GM23338 (cell line): ENCODE results near the gene SZRD1. TPM values are rescaled to one million over a fixed set of nuclear protein-coding genes. Genes with fewer than 3 reads are reported as not detected.

Source experiments
- ATAC-seq: fragments of 200-7000 bp; cut with Tn5 transposase; 3 replicates; pipeline ENCODE4 v1.9.1; 2020
- DNase-seq: peaks from one replicate; pipeline ENCODE4 v3.0.0-alpha.2; 2015; ENCODE audit warnings: low spot score
- H2AFZ ChIP-seq: fragments of 200-600 bp; sonication (generic); 2 replicates; pipeline ENCODE4 v1.8.0; 2016; ENCODE audit warnings: antibody characterized with exemption, mild to moderate bottlenecking, moderate library complexity
- H3F3A ChIP-seq: fragments of 200-600 bp; sonication (generic); replicated peaks from 2 replicates; pipeline ENCODE4 v1.8.0; 2017; ENCODE audit warnings: antibody characterized with exemption, mixed run types, low read depth
- H3K27ac ChIP-seq: fragments of 200-600 bp; sonication (generic); 2 replicates; pipeline ENCODE4 v1.6.1; 2016; ENCODE audit warnings: low read depth
- H3K27me3 ChIP-seq: fragments of 200-600 bp; sonication (generic); 2 replicates; pipeline ENCODE4 v1.8.0; 2016; ENCODE audit warnings: mild to moderate bottlenecking, mixed run types, moderate library complexity; ENCODE audit not compliant: insufficient read depth
- H3K36me3 ChIP-seq: fragments of 200-600 bp; sonication (generic); 2 replicates; pipeline ENCODE4 v1.8.0; 2016; ENCODE audit warnings: mild to moderate bottlenecking; ENCODE audit not compliant: insufficient read depth
- H3K4me1 ChIP-seq: fragments of 200-600 bp; sonication (generic); 2 replicates; pipeline ENCODE4 v1.8.0; 2016; ENCODE audit warnings: mild to moderate bottlenecking, moderate library complexity; ENCODE audit not compliant: insufficient read depth
- H3K4me2 ChIP-seq: fragments of 200-600 bp; sonication (generic); 2 replicates; pipeline ENCODE4 v1.7.1; 2017; ENCODE audit warnings: mixed run types
- H3K4me3 ChIP-seq: fragments of 200-600 bp; sonication (generic); 2 replicates; pipeline ENCODE4 v1.6.1; 2016; ENCODE audit warnings: mixed run types
- H3K79me2 ChIP-seq: fragments of 200-600 bp; sonication (generic); replicated peaks from 2 replicates; pipeline ENCODE4 v1.8.0; 2017; ENCODE audit warnings: mild to moderate bottlenecking; ENCODE audit not compliant: insufficient read depth
- H3K9me2 ChIP-seq: fragments of 200-600 bp; sonication (generic); 2 replicates; pipeline ENCODE4 v1.8.0; 2017; ENCODE audit not compliant: insufficient read depth
- H4K20me1 ChIP-seq: fragments of 200-600 bp; sonication (generic); replicated peaks from 2 replicates; pipeline ENCODE4 v1.8.0; 2017; ENCODE audit warnings: mild to moderate bottlenecking; ENCODE audit not compliant: insufficient read depth
- H3K27ac Mint-ChIP-seq: 2 replicates; pipeline ENCODE4 v1.8.0; 2020; ENCODE audit warnings: inconsistent platforms, mild to moderate bottlenecking, moderate library complexity, mixed read lengths
- H3K27me3 Mint-ChIP-seq: 3 replicates; pipeline ENCODE4 v1.8.0; 2022; ENCODE audit warnings: low read depth, mild to moderate bottlenecking, moderate library complexity, mixed read lengths, inconsistent platforms; ENCODE audit not compliant: insufficient read depth, poor library complexity
- H3K36me3 Mint-ChIP-seq: 3 replicates; pipeline ENCODE4 v1.8.0; 2021; ENCODE audit warnings: low read depth, mild to moderate bottlenecking, inconsistent platforms, moderate library complexity, mixed read lengths
- H3K4me1 Mint-ChIP-seq: 3 replicates; pipeline ENCODE4 v1.8.0; 2020; ENCODE audit warnings: mild to moderate bottlenecking, inconsistent platforms, mixed read lengths
- H3K4me3 Mint-ChIP-seq: 3 replicates; pipeline ENCODE4 v1.8.0; 2021; ENCODE audit warnings: moderate library complexity, mild to moderate bottlenecking, inconsistent platforms, mixed read lengths
- H3K9me3 Mint-ChIP-seq: 3 replicates; pipeline ENCODE4 v1.8.0; 2020; ENCODE audit warnings: moderate library complexity, mild to moderate bottlenecking, inconsistent platforms, mixed read lengths
- CREB1 ChIP-seq: fragments of 250-450 bp; sonication (Bioruptor Pico); IDR thresholded peaks from 2 replicates; pipeline ENCODE4 v1.5.0; 2020; ENCODE audit warnings: low read depth, mild to moderate bottlenecking, moderate library complexity
- EZH2 ChIP-seq: fragments of 200-600 bp; sonication (generic); IDR thresholded peaks from one replicate; pipeline ENCODE4 v1.8.0; 2017; ENCODE audit warnings: antibody characterized with exemption, mild to moderate bottlenecking, low read depth; ENCODE audit not compliant: unreplicated experiment
- JUNB ChIP-seq: IDR thresholded peaks from one replicate; pipeline ENCODE4 v1.6.1; 2016; ENCODE audit warnings: antibody characterized with exemption; ENCODE audit not compliant: unreplicated experiment
- NANOG ChIP-seq: IDR thresholded peaks from 2 replicates; pipeline ENCODE4 v1.6.1; 2016; ENCODE audit warnings: antibody characterized with exemption, borderline replicate concordance
- STAT1 ChIP-seq: IDR thresholded peaks from one replicate; pipeline ENCODE4 v1.6.1; 2016; ENCODE audit warnings: antibody characterized with exemption; ENCODE audit not compliant: unreplicated experiment
- polyA plus RNA-seq: library from polyadenylated mRNA; unstranded; fragments of >200 nt; fragmentation: Nextera tagmentation; extraction: Ambion mirVana; gene quantifications from 2 replicates; pipeline ENCODE4 v1.2.1, GENCODE V29; 2016
- total RNA-seq: library from RNA; depleted of rRNA; stranded (reverse); fragments of >200 nt; shearing (Covaris generic); gene quantifications from 2 replicates; pipeline ENCODE4 v1.2.3, GENCODE V29; 2014
- TF ChIP-seq, protein P1 (sequence below): fragments of 250-450 bp; sonication (Bioruptor Pico); IDR thresholded peaks from 2 replicates; pipeline ENCODE4 v1.5.0; 2020; ENCODE audit warnings: mild to moderate bottlenecking, moderate library complexity
- TF ChIP-seq, protein P2 (sequence below): IDR thresholded peaks from 2 replicates; pipeline ENCODE4 v1.6.1; 2016; ENCODE audit warnings: antibody characterized with exemption

SZRD1 gene
- total and polyA plus RNA-seq, 2 experiments from 2014 or later = 32.5 to 70.9 TPM

GRCh38 chr1:16372535-16373285 is 5.7 kb downstream of the SZRD1 start (continued):
- TF ChIP-seq, protein P1, sequence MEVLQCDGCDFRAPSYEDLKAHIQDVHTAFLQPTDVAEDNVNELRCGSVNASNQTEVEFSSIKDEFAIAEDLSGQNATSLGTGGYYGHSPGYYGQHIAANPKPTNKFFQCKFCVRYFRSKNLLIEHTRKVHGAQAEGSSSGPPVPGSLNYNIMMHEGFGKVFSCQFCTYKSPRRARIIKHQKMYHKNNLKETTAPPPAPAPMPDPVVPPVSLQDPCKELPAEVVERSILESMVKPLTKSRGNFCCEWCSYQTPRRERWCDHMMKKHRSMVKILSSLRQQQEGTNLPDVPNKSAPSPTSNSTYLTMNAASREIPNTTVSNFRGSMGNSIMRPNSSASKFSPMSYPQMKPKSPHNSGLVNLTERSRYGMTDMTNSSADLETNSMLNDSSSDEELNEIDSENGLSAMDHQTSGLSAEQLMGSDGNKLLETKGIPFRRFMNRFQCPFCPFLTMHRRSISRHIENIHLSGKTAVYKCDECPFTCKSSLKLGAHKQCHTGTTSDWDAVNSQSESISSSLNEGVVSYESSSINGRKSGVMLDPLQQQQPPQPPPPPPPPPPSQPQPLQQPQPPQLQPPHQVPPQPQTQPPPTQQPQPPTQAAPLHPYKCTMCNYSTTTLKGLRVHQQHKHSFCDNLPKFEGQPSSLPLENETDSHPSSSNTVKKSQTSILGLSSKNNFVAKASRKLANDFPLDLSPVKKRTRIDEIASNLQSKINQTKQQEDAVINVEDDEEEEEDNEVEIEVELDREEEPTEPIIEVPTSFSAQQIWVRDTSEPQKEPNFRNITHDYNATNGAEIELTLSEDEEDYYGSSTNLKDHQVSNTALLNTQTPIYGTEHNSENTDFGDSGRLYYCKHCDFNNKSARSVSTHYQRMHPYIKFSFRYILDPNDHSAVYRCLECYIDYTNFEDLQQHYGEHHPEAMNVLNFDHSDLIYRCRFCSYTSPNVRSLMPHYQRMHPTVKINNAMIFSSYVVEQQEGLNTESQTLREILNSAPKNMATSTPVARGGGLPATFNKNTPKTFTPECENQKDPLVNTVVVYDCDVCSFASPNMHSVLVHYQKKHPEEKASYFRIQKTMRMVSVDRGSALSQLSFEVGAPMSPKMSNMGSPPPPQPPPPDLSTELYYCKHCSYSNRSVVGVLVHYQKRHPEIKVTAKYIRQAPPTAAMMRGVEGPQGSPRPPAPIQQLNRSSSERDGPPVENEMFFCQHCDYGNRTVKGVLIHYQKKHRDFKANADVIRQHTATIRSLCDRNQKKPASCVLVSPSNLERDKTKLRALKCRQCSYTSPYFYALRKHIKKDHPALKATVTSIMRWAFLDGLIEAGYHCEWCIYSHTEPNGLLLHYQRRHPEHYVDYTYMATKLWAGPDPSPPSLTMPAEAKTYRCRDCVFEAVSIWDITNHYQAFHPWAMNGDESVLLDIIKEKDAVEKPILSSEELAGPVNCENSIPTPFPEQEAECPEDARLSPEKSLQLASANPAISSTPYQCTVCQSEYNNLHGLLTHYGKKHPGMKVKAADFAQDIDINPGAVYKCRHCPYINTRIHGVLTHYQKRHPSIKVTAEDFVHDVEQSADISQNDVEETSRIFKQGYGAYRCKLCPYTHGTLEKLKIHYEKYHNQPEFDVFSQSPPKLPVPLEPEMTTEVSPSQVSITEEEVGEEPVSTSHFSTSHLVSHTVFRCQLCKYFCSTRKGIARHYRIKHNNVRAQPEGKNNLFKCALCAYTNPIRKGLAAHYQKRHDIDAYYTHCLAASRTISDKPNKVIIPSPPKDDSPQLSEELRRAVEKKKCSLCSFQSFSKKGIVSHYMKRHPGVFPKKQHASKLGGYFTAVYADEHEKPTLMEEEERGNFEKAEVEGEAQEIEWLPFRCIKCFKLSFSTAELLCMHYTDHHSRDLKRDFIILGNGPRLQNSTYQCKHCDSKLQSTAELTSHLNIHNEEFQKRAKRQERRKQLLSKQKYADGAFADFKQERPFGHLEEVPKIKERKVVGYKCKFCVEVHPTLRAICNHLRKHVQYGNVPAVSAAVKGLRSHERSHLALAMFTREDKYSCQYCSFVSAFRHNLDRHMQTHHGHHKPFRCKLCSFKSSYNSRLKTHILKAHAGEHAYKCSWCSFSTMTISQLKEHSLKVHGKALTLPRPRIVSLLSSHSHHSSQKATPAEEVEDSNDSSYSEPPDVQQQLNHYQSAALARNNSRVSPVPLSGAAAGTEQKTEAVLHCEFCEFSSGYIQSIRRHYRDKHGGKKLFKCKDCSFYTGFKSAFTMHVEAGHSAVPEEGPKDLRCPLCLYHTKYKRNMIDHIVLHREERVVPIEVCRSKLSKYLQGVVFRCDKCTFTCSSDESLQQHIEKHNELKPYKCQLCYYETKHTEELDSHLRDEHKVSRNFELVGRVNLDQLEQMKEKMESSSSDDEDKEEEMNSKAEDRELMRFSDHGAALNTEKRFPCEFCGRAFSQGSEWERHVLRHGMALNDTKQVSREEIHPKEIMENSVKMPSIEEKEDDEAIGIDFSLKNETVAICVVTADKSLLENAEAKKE = no peak
- TF ChIP-seq CREB1 = no peak
- TF ChIP-seq NANOG = no peak
- TF ChIP-seq JUNB = no peak
- no peak for TF ChIP-seq STAT1
- TF ChIP-seq, protein P2, sequence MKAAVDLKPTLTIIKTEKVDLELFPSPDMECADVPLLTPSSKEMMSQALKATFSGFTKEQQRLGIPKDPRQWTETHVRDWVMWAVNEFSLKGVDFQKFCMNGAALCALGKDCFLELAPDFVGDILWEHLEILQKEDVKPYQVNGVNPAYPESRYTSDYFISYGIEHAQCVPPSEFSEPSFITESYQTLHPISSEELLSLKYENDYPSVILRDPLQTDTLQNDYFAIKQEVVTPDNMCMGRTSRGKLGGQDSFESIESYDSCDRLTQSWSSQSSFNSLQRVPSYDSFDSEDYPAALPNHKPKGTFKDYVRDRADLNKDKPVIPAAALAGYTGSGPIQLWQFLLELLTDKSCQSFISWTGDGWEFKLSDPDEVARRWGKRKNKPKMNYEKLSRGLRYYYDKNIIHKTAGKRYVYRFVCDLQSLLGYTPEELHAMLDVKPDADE = no peak
- no peak for TF ChIP-seq EZH2

- peaks cover 44% of the 10 kb centered on the region for H3K4me1 ChIP-seq
- no peak overlapping the region for H3K4me2 ChIP-seq
- no peak overlapping the region for H2AFZ ChIP-seq
- peak overlapping the region; percentile 78 for H3K27ac ChIP-seq
- no peaks in the 10 kb centered on the region for H3K9me2 ChIP-seq
- Mint-ChIP-seq H3K27ac (no peak overlapping the region), H3K27me3 (peaks cover 7% of the 10 kb centered on the region), H3K4me1 (peaks cover 37% of the 10 kb centered on the region), H3K4me3 (no peak overlapping the region; the same call in 2 of the 3 replicates), H3K36me3 (peaks cover 19% of the 10 kb centered on the region; the same call in 2 of the 3 replicates), H3K9me3 (no peaks in the 10 kb centered on the region)
- DNase-seq (no peak), ATAC-seq (no peak)
- H4K20me1 ChIP-seq = peaks cover 83% of the 10 kb centered on the region
- no peak overlapping the region for H3K4me3 ChIP-seq
- no peaks in the 10 kb centered on the region for H3K27me3 ChIP-seq
- peaks cover 100% of the 10 kb centered on the region for H3K79me2 ChIP-seq
- H3F3A ChIP-seq = 0 out of 2 replicates have a peak, but pooled peaks cover 16% of the 10 kb centered on the region
- H3K36me3 ChIP-seq = no peaks in the 10 kb centered on the region
- TF ChIP-seq, protein P1 = no peak
- no peak for TF ChIP-seq CREB1
Measured at GRCh38 chr1:16374266-16374665, 7.2 kb downstream of the SZRD1 start.
